Endothelial cell (in vitro differentiated cells): ENCODE measurements around the gene CLC. TPM values are rescaled to one million over a fixed set of nuclear protein-coding genes. Genes with fewer than 3 reads are reported as not detected.
"Not testable (repeated sequence)": the region's sequence is repeated elsewhere in the genome, so short reads cannot be mapped to it uniquely, and the experiment has no call there.

Experiments used
- DNase-seq: peaks from one replicate; pipeline ENCODE4 v3.0.0; 2021; ENCODE audit warnings: low spot score
- H3K27ac Mint-ChIP-seq: one replicate; pipeline ENCODE4 v1.8.0; 2021; ENCODE audit warnings: mixed read lengths, inconsistent platforms; ENCODE audit not compliant: unreplicated experiment
- H3K27me3 Mint-ChIP-seq: one replicate; pipeline ENCODE4 v1.8.0; 2021; ENCODE audit warnings: mild to moderate bottlenecking, moderate library complexity, mixed read lengths, inconsistent platforms; ENCODE audit not compliant: unreplicated experiment
- H3K36me3 Mint-ChIP-seq: one replicate; pipeline ENCODE4 v1.8.0; 2021; ENCODE audit warnings: mild to moderate bottlenecking, low read depth, mixed read lengths, inconsistent platforms; ENCODE audit not compliant: unreplicated experiment
- H3K4me1 Mint-ChIP-seq: one replicate; pipeline ENCODE4 v1.8.0; 2021; ENCODE audit warnings: mild to moderate bottlenecking, mixed read lengths, inconsistent platforms; ENCODE audit not compliant: unreplicated experiment
- H3K4me3 Mint-ChIP-seq: one replicate; pipeline ENCODE4 v1.8.0; 2021; ENCODE audit warnings: mild to moderate bottlenecking, mixed read lengths, inconsistent platforms; ENCODE audit not compliant: unreplicated experiment
- H3K9me3 Mint-ChIP-seq: one replicate; pipeline ENCODE4 v1.8.0; 2021; ENCODE audit warnings: mixed read lengths, inconsistent platforms; ENCODE audit not compliant: unreplicated experiment
- total RNA-seq: library from RNA; stranded (reverse); fragmentation: NEBNext Ultra II Directional; extraction: Animal tissue kit (Norgen Biotek cat#: 25700); gene quantifications from one replicate; pipeline ENCODE4 v1.2.1, GENCODE V29; 2021; ENCODE audit not compliant: unreplicated experiment
- TF ChIP-seq, protein P1 (sequence below): fragments of 200-600 bp; sonication (generic); IDR thresholded peaks from one replicate; pipeline ENCODE4 v1.5.0; 2021; ENCODE audit warnings: antibody characterized with exemption; ENCODE audit not compliant: unreplicated experiment

CLC gene
- total RNA-seq, 1 donor from 2014 or later = not detected

DNA sequence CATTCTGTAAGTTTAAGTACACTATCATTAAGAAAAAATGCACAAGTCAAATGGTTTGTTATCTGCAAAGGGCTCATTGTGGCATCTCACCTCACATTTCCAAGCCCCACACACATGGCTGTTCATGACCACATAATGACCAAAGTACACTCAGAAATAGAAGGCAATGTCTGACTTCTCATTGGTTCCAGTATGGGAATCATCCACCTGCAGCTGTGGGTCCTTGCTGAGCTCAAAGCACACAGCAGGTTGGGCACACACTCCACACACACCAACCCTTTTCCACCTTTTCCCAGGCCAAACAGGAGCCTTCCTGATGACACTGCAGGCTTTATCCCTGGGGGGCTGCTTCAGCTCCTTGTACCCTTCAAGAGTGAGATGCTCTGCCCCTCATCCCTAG is 11.8 kb downstream of the CLC start:
- peaks cover 6% of the 10 kb centered on the region for H3K4me1 Mint-ChIP-seq

GRCh38 chr19:39720144-39720543 is 17.7 kb downstream of the CLC start:
- not testable (repeated sequence) for H3K4me3 Mint-ChIP-seq, H3K9me3 Mint-ChIP-seq, H3K4me1 Mint-ChIP-seq, H3K27ac Mint-ChIP-seq, H3K27me3 Mint-ChIP-seq, DNase-seq, H3K36me3 Mint-ChIP-seq

More for the DNA sequence above, 11.8 kb downstream of the CLC start:
- no peak for DNase-seq
- TF ChIP-seq, protein P1, sequence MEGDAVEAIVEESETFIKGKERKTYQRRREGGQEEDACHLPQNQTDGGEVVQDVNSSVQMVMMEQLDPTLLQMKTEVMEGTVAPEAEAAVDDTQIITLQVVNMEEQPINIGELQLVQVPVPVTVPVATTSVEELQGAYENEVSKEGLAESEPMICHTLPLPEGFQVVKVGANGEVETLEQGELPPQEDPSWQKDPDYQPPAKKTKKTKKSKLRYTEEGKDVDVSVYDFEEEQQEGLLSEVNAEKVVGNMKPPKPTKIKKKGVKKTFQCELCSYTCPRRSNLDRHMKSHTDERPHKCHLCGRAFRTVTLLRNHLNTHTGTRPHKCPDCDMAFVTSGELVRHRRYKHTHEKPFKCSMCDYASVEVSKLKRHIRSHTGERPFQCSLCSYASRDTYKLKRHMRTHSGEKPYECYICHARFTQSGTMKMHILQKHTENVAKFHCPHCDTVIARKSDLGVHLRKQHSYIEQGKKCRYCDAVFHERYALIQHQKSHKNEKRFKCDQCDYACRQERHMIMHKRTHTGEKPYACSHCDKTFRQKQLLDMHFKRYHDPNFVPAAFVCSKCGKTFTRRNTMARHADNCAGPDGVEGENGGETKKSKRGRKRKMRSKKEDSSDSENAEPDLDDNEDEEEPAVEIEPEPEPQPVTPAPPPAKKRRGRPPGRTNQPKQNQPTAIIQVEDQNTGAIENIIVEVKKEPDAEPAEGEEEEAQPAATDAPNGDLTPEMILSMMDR = no peak
- H3K9me3 Mint-ChIP-seq = no peaks in the 10 kb centered on the region
- H3K27ac Mint-ChIP-seq = no peak overlapping the region
- H3K4me3 Mint-ChIP-seq = no peak overlapping the region
- no peaks in the 10 kb centered on the region for H3K27me3 Mint-ChIP-seq
- no peaks in the 10 kb centered on the region for H3K36me3 Mint-ChIP-seq

GRCh38 chr19:39710333-39710890 is 27.4 kb downstream of the CLC start:
- no peaks in the 10 kb centered on the region for H3K9me3 Mint-ChIP-seq
- no peak for DNase-seq
- H3K36me3 Mint-ChIP-seq = no peaks in the 10 kb centered on the region
- no peak overlapping the region for H3K27ac Mint-ChIP-seq
- peaks cover 2% of the 10 kb centered on the region for H3K4me1 Mint-ChIP-seq
- H3K4me3 Mint-ChIP-seq = no peak overlapping the region
- H3K27me3 Mint-ChIP-seq = no peaks in the 10 kb centered on the region
- TF ChIP-seq, protein P1 = no peak

GRCh38 chr19:39709026-39709872 is 28.6 kb downstream of the CLC start:
- TF ChIP-seq, protein P1 = no peak

DNA sequence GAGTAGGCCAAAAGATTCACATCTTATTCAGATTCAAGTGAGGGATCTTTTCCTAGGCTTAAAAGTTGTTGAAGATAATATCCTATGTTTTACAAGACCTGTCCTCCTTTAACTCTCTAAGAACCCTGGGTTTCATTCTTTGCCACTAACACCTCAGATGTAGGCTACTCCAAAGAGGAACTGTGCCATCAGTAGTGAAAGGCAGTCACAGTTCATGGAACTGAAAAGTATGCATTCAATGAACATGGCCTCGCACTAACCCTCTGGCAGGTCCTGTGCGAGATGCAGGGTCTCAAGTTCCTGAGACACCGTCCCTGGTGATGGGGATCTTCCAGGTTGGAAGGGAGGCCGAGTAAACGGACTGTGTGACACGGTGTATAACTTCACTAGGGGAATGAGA is 29.2 kb downstream of the CLC start:
- no peak overlapping the region for H3K4me3 Mint-ChIP-seq
- H3K36me3 Mint-ChIP-seq = no peaks in the 10 kb centered on the region
- no peak for DNase-seq
- no peak overlapping the region for H3K27ac Mint-ChIP-seq
- H3K9me3 Mint-ChIP-seq = no peaks in the 10 kb centered on the region
- no peaks in the 10 kb centered on the region for H3K27me3 Mint-ChIP-seq
- TF ChIP-seq, protein P1 = no peak
- H3K4me1 Mint-ChIP-seq = peaks cover 2% of the 10 kb centered on the region

More at GRCh38 chr19:39709026-39709872, 28.6 kb downstream of the CLC start:
- H3K27me3 Mint-ChIP-seq = no peaks in the 10 kb centered on the region
- H3K4me1 Mint-ChIP-seq = peaks cover 2% of the 10 kb centered on the region
- H3K36me3 Mint-ChIP-seq = no peaks in the 10 kb centered on the region
- H3K27ac Mint-ChIP-seq = no peak overlapping the region
- H3K9me3 Mint-ChIP-seq = no peaks in the 10 kb centered on the region
- H3K4me3 Mint-ChIP-seq = no peak overlapping the region
- DNase-seq = no peak
